ENCODE results near the gene MSI1.

DNA sequence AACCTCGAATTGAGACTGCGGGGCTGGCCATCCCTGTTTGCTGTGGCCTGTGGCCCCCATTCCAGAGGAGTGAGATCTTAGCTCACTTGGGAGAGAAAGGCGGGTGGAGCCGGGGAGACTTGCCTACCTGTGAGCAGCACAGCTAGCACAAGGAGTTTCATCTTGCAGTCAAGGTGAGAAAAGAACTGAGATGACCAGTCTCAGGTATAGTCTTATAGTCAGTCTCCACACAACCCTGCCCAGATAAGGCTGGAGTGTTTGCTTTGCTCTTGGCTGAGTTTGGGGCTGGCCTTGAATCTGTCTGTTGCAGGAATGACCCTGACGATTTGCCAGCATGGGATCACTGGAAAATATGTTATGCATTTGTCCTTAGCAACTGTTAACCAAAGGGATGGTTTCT is 41.4 kb downstream of the MSI1 start, which contains the start of gene PLA2G1B:
- TF ChIP-seq, protein P1, sequence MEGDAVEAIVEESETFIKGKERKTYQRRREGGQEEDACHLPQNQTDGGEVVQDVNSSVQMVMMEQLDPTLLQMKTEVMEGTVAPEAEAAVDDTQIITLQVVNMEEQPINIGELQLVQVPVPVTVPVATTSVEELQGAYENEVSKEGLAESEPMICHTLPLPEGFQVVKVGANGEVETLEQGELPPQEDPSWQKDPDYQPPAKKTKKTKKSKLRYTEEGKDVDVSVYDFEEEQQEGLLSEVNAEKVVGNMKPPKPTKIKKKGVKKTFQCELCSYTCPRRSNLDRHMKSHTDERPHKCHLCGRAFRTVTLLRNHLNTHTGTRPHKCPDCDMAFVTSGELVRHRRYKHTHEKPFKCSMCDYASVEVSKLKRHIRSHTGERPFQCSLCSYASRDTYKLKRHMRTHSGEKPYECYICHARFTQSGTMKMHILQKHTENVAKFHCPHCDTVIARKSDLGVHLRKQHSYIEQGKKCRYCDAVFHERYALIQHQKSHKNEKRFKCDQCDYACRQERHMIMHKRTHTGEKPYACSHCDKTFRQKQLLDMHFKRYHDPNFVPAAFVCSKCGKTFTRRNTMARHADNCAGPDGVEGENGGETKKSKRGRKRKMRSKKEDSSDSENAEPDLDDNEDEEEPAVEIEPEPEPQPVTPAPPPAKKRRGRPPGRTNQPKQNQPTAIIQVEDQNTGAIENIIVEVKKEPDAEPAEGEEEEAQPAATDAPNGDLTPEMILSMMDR (IDR thresholded peaks at IDR 0.05; ENCODE audit: low read depth, low read length): no peak
- no peak for TF ChIP-seq EZH2phosphoT487 (IDR thresholded peaks at IDR 0.05; ENCODE audit: low read depth)
